KMS-11 (cell line): ENCODE results near the gene GPBP1L1.

Experiments used
- H2AFZ ChIP-seq: fragments of 200-600 bp; sonication (generic); 2 replicates; pipeline ENCODE4 v1.6.1; 2016; ENCODE audit warnings: antibody characterized with exemption, mixed run types, low read depth
- H3K27ac ChIP-seq: fragments of 200-600 bp; sonication (generic); 2 replicates; pipeline ENCODE4 v1.6.1; 2016; ENCODE audit warnings: mild to moderate bottlenecking, mixed run types
- H3K27me3 ChIP-seq: fragments of 200-600 bp; sonication (generic); 2 replicates; pipeline ENCODE4 v1.6.1; 2017; ENCODE audit warnings: mild to moderate bottlenecking, low read depth, mixed run types, moderate library complexity; ENCODE audit not compliant: insufficient read depth
- H3K36me3 ChIP-seq: fragments of 200-600 bp; sonication (generic); 2 replicates; pipeline ENCODE4 v1.6.1; 2017; ENCODE audit warnings: mild to moderate bottlenecking, mixed run types; ENCODE audit not compliant: insufficient read depth
- H3K4me1 ChIP-seq: fragments of 200-600 bp; sonication (generic); 2 replicates; pipeline ENCODE4 v1.6.1; 2016; ENCODE audit warnings: mild to moderate bottlenecking, low read depth, mixed run types; ENCODE audit not compliant: poor library complexity, severe bottlenecking
- H3K4me2 ChIP-seq: fragments of 200-600 bp; sonication (generic); 2 replicates; pipeline ENCODE4 v1.7.0; 2016; ENCODE audit warnings: mild to moderate bottlenecking, mixed run types
- H3K4me3 ChIP-seq: fragments of 200-600 bp; sonication (generic); IDR thresholded peaks from 2 replicates; pipeline ENCODE4 v1.6.1; 2017; ENCODE audit warnings: low read depth, low read length, mixed read lengths; ENCODE audit not compliant: insufficient read depth
- H3K79me2 ChIP-seq: fragments of 200-600 bp; sonication (generic); 2 replicates; pipeline ENCODE4 v1.6.1; 2016; ENCODE audit warnings: low read depth, mixed run types; ENCODE audit not compliant: insufficient read depth
- H3K9ac ChIP-seq: fragments of 200-600 bp; sonication (generic); 2 replicates; pipeline ENCODE4 v1.6.1; 2016; ENCODE audit warnings: mild to moderate bottlenecking, mixed run types
- H4K20me1 ChIP-seq: fragments of 200-600 bp; sonication (generic); 2 replicates; pipeline ENCODE4 v1.6.1; 2016; ENCODE audit warnings: mild to moderate bottlenecking, mixed run types; ENCODE audit not compliant: insufficient read depth
- TF ChIP-seq, protein P1 (sequence below): fragments of 200-600 bp; sonication (generic); conservative IDR thresholded peaks from 2 replicates; pipeline ENCODE4 v1.6.1; 2017; ENCODE audit warnings: low read depth, mild to moderate bottlenecking, antibody characterized with exemption, low read length, moderate library complexity, mixed read lengths

GPBP1L1 gene

DNA sequence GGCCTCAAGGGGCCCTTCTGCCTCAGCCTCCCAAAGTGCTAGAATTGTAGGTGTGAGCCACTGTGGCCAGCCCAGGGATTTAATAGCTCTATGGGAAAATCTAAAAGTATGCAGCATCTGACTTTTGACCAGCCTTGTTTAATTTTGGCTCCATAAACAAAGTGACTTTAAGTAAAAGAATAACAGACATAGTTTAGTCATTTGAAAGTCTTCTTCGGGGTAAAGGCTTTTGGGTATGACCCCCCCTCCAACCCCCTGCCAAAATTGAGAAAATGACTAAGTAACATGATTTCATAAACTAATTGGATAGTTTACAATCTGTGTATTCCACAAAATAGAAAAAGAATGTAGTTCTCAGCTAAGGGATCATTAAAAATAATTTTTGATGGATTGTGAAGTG lies 17.0 kb downstream of the GPBP1L1 start:
- Histone ChIP-seq H3K36me3 (no peaks in the 10 kb centered on the region; the same call in 1 of the 2 replicates), H4K20me1 (peaks cover 6% of the 10 kb centered on the region; the same call in 1 of the 2 replicates), H2AFZ (no peak overlapping the region), H3K9ac (no peak overlapping the region), H3K27me3 (no peaks in the 10 kb centered on the region), H3K79me2 (peaks cover 95% of the 10 kb centered on the region; the same call in 1 of the 2 replicates), H3K4me3 (no peak overlapping the region), H3K4me1 (peaks cover 2% of the 10 kb centered on the region), H3K27ac (no peak overlapping the region), H3K4me2 (no peak overlapping the region)
- TF ChIP-seq, protein P1, sequence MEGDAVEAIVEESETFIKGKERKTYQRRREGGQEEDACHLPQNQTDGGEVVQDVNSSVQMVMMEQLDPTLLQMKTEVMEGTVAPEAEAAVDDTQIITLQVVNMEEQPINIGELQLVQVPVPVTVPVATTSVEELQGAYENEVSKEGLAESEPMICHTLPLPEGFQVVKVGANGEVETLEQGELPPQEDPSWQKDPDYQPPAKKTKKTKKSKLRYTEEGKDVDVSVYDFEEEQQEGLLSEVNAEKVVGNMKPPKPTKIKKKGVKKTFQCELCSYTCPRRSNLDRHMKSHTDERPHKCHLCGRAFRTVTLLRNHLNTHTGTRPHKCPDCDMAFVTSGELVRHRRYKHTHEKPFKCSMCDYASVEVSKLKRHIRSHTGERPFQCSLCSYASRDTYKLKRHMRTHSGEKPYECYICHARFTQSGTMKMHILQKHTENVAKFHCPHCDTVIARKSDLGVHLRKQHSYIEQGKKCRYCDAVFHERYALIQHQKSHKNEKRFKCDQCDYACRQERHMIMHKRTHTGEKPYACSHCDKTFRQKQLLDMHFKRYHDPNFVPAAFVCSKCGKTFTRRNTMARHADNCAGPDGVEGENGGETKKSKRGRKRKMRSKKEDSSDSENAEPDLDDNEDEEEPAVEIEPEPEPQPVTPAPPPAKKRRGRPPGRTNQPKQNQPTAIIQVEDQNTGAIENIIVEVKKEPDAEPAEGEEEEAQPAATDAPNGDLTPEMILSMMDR = no peak

DNA sequence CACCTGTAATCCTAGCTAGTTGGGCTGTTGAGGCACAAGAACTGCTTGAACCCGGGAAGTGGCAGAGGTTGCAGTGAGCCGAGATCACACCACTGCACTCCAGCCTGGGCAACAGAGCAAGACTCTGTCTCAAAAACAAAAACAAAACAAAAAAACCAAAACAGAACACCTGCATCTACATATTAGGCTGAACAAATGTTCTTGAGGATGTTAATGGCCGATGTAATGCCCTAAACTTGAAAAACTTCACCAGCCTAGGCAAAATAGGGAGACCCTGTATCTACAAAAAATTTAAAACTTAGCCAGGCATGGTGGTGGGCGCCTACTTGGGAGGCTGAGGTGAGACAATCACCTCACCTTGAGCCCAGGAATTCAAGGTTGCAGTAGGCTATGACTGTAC lies 17.8 kb downstream of the GPBP1L1 start:
- no peak overlapping the region for H3K27ac ChIP-seq
- H3K4me3 ChIP-seq = no peak overlapping the region
- H2AFZ ChIP-seq = no peak overlapping the region
- H4K20me1 ChIP-seq = peaks cover 6% of the 10 kb centered on the region; the same call in 1 of the 2 replicates
- H3K4me2 ChIP-seq = no peak overlapping the region
- H3K27me3 ChIP-seq = no peaks in the 10 kb centered on the region
- H3K4me1 ChIP-seq = no peaks in the 10 kb centered on the region
- no peaks in the 10 kb centered on the region; the same call in 1 of the 2 replicates for H3K36me3 ChIP-seq
- no peak overlapping the region for H3K9ac ChIP-seq
- TF ChIP-seq, protein P1 = no peak
- peaks cover 95% of the 10 kb centered on the region; the same call in 1 of the 2 replicates for H3K79me2 ChIP-seq

- TF ChIP-seq, protein P1 = no peak
- no peaks in the 10 kb centered on the region for H3K4me1 ChIP-seq
- no peak overlapping the region for H3K4me3 ChIP-seq
- peaks cover 6% of the 10 kb centered on the region; the same call in 1 of the 2 replicates for H4K20me1 ChIP-seq
- H3K9ac ChIP-seq = no peak overlapping the region
- H3K27me3 ChIP-seq = no peaks in the 10 kb centered on the region
- no peak overlapping the region for H2AFZ ChIP-seq
- no peak overlapping the region for H3K4me2 ChIP-seq
- H3K36me3 ChIP-seq = no peaks in the 10 kb centered on the region; the same call in 1 of the 2 replicates
- no peak overlapping the region for H3K27ac ChIP-seq
- peaks cover 95% of the 10 kb centered on the region; the same call in 1 of the 2 replicates for H3K79me2 ChIP-seq
These were observed 18.8 kb downstream of the GPBP1L1 start for GRCh38 chr1:45667321-45668111.

- H4K20me1 ChIP-seq = peaks cover 3% of the 10 kb centered on the region; the same call in 1 of the 2 replicates
- no peak overlapping the region for H3K9ac ChIP-seq
- H3K27ac ChIP-seq = no peak overlapping the region
- no peaks in the 10 kb centered on the region for H3K4me1 ChIP-seq
- TF ChIP-seq, protein P1 = no peak
- no peaks in the 10 kb centered on the region; the same call in 1 of the 2 replicates for H3K36me3 ChIP-seq
- peaks cover 94% of the 10 kb centered on the region; the same call in 1 of the 2 replicates for H3K79me2 ChIP-seq
- H3K27me3 ChIP-seq = no peaks in the 10 kb centered on the region
- no peak overlapping the region for H3K4me3 ChIP-seq
- H2AFZ ChIP-seq = no peak overlapping the region
- H3K4me2 ChIP-seq = no peak overlapping the region
These were observed 19.5 kb downstream of the GPBP1L1 start for GRCh38 chr1:45666836-45667235.
